Fibroblast of pulmonary artery (primary cell): ENCODE data around the gene MTMR3.

Source experiments
- DNase-seq: peaks from one replicate; pipeline ENCODE4 v3.0.0-alpha.2; 2010; ENCODE audit warnings: low read depth
- H3K4me3 ChIP-seq: replicated peaks from 2 replicates; pipeline ENCODE4 v1.5.1; 2011; ENCODE audit warnings: low read depth, mild to moderate bottlenecking, control low read depth, low read length, moderate library complexity
- CTCF ChIP-seq: IDR thresholded peaks from 2 replicates; pipeline ENCODE4 v1.5.1; 2011; ENCODE audit warnings: mild to moderate bottlenecking, control low read depth, low read length, inconsistent platforms; ENCODE audit errors: missing control alignments

MTMR3 gene

GRCh38 chr22:30016596-30016995 lies 133.6 kb downstream of the MTMR3 start:
- no peak for TF ChIP-seq CTCF
- DNase-seq: no peak
- H3K4me3 ChIP-seq: no peak overlapping the region

GRCh38 chr22:30017375-30018223 lies 134.6 kb downstream of the MTMR3 start:
- DNase-seq: no peak
- no peak overlapping the region for H3K4me3 ChIP-seq
- TF ChIP-seq CTCF: no peak

GRCh38 chr22:30020511-30020910 lies 137.5 kb downstream of the MTMR3 start:
- no peak for TF ChIP-seq CTCF
- no peak overlapping the region for H3K4me3 ChIP-seq
- no peak for DNase-seq

- no peak overlapping the region for H3K4me3 ChIP-seq
- DNase-seq: no peak
- no peak for TF ChIP-seq CTCF
Observed at GRCh38 chr22:30021338-30021737, 138.4 kb downstream of the MTMR3 start.

GRCh38 chr22:30021881-30022619 lies 139.1 kb downstream of the MTMR3 start:
- H3K4me3 ChIP-seq: no peak overlapping the region
- no peak for DNase-seq
- TF ChIP-seq CTCF: no peak

GRCh38 chr22:30023099-30023660 lies 140.2 kb downstream of the MTMR3 start:
- no peak overlapping the region for H3K4me3 ChIP-seq
- TF ChIP-seq CTCF: no peak
- DNase-seq: no peak
